ENCODE measurements around the gene LTBP4.

GRCh38 chr19:40616178-40616577 lies 15.0 kb downstream of the LTBP4 start:
- TF ChIP-seq POLR2A (IDR thresholded peaks at IDR 0.05), result no peak
- no peak for TF ChIP-seq POLR2AphosphoS5 (IDR thresholded peaks at IDR 0.05)
- TF ChIP-seq CTCF (IDR thresholded peaks at IDR 0.05), result no peak

Data from gastroesophageal sphincter (tissue), 3 donors.